MCF 10A (cell line): ENCODE data around the gene MACC1. TPM values are rescaled to one million over a fixed set of nuclear protein-coding genes. Genes with fewer than 3 reads are reported as not detected.

Experiments
- BruUV-seq: library from RNA; stranded (reverse); fragments of 400-500 nt; replicated peaks from 2 replicates; lab custom pipeline; 2021; lab: Mats Ljungman, UMichigan
- CTCF ChIA-PET: fragments of 300-600 bp; sonication (Branson Sonifier 250); formaldehyde crosslinking; extraction: SDS; loops from one replicate; lab custom pipeline; 2021; ENCODE audit warnings: antibody characterized with exemption, inconsistent platforms; lab: Yijun Ruan, JAX
- POLR2A ChIA-PET: fragments of 300-600, 350-650 bp; sonication (Branson Sonifier 250); formaldehyde crosslinking; extraction: SDS; loops from one replicate; lab custom pipeline; 2020; ENCODE audit warnings: antibody characterized with exemption, inconsistent platforms; lab: Yijun Ruan, JAX
- DNase-seq: peaks from one replicate; pipeline ENCODE4 v3.0.0-alpha.2; 2018; ENCODE audit not compliant: unreplicated experiment
- H3K27ac Mint-ChIP-seq: one replicate; pipeline ENCODE4 v1.8.0; 2022; ENCODE audit warnings: mild to moderate bottlenecking, low read depth, mixed read lengths; ENCODE audit not compliant: unreplicated experiment
- H3K27me3 Mint-ChIP-seq: one replicate; pipeline ENCODE4 v1.8.0; 2022; ENCODE audit warnings: mixed read lengths; ENCODE audit not compliant: insufficient read depth, unreplicated experiment
- H3K36me3 Mint-ChIP-seq: one replicate; pipeline ENCODE4 v1.8.0; 2022; ENCODE audit warnings: mild to moderate bottlenecking, moderate library complexity, mixed read lengths; ENCODE audit not compliant: insufficient read depth, unreplicated experiment
- H3K4me1 Mint-ChIP-seq: one replicate; pipeline ENCODE4 v1.8.0; 2022; ENCODE audit warnings: mixed read lengths; ENCODE audit not compliant: insufficient read depth, unreplicated experiment
- H3K4me3 Mint-ChIP-seq: one replicate; pipeline ENCODE4 v1.8.0; 2022; ENCODE audit warnings: mild to moderate bottlenecking, moderate library complexity, mixed read lengths; ENCODE audit not compliant: unreplicated experiment
- H3K9me3 Mint-ChIP-seq: one replicate; pipeline ENCODE4 v1.8.0; 2022; ENCODE audit warnings: mixed read lengths; ENCODE audit not compliant: unreplicated experiment
- intact Hi-C: fragments of 100-400 bp; cut with micrococcal nuclease; formaldehyde crosslinking; loops from 2 replicates; pipeline ENCODE4 v1.14.1; 2022
- total RNA-seq: library from RNA; stranded (reverse); gene quantifications from 2 replicates; pipeline ENCODE4 v1.2.3, GENCODE V29; 2022
- TF ChIP-seq, protein P1 (sequence below): fragments of 200-600 bp; IDR thresholded peaks from one replicate; pipeline ENCODE4 v1.8.0; 2022; ENCODE audit warnings: antibody characterized with exemption, mild to moderate bottlenecking; ENCODE audit not compliant: unreplicated experiment

The MACC1 gene
- total RNA-seq, 1 experiment from 2014 or later = 0.14 TPM

- no peak for DNase-seq
- Mint-ChIP-seq H3K27me3 (no peaks in the 10 kb centered on the region), H3K4me1 (no peaks in the 10 kb centered on the region), H3K36me3 (no peaks in the 10 kb centered on the region), H3K4me3 (no peak overlapping the region), H3K27ac (no peak overlapping the region), H3K9me3 (no peaks in the 10 kb centered on the region)
- intact Hi-C loops = no loop called here
- TF ChIP-seq, protein P1, sequence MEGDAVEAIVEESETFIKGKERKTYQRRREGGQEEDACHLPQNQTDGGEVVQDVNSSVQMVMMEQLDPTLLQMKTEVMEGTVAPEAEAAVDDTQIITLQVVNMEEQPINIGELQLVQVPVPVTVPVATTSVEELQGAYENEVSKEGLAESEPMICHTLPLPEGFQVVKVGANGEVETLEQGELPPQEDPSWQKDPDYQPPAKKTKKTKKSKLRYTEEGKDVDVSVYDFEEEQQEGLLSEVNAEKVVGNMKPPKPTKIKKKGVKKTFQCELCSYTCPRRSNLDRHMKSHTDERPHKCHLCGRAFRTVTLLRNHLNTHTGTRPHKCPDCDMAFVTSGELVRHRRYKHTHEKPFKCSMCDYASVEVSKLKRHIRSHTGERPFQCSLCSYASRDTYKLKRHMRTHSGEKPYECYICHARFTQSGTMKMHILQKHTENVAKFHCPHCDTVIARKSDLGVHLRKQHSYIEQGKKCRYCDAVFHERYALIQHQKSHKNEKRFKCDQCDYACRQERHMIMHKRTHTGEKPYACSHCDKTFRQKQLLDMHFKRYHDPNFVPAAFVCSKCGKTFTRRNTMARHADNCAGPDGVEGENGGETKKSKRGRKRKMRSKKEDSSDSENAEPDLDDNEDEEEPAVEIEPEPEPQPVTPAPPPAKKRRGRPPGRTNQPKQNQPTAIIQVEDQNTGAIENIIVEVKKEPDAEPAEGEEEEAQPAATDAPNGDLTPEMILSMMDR = no peak
- CTCF ChIA-PET = interaction anchor here (0.9 kb wide), 1 partner anchor 357 kb away, joined by 5 read pairs; no protein-coding TSS in a partner anchor
- no TSS peak for BruUV-seq
- POLR2A ChIA-PET = no interaction called here
Observed at GRCh38 chr7:20113427-20114027, 103.7 kb downstream of the MACC1 start.

GRCh38 chr7:20112696-20113095 lies 104.5 kb downstream of the MACC1 start:
- ChIA-PET CTCF (no interaction called here), POLR2A (interaction anchor here (0.6 kb wide), 1 partner anchor 137 kb away, joined by 3 read pairs; no protein-coding TSS in a partner anchor)
- Mint-ChIP-seq H3K9me3 (no peaks in the 10 kb centered on the region), H3K27ac (no peak overlapping the region), H3K4me1 (no peaks in the 10 kb centered on the region), H3K27me3 (no peaks in the 10 kb centered on the region), H3K4me3 (no peak overlapping the region), H3K36me3 (no peaks in the 10 kb centered on the region)
- TF ChIP-seq, protein P1 = no peak
- intact Hi-C loops = no loop called here
- no TSS peak for BruUV-seq
- no peak for DNase-seq

- Mint-ChIP-seq H3K27ac (no peak overlapping the region), H3K9me3 (no peaks in the 10 kb centered on the region), H3K4me3 (no peak overlapping the region), H3K36me3 (no peaks in the 10 kb centered on the region), H3K4me1 (no peaks in the 10 kb centered on the region), H3K27me3 (no peaks in the 10 kb centered on the region)
- BruUV-seq = no TSS peak
- DNase-seq = no peak
- TF ChIP-seq, protein P1 = no peak
- intact Hi-C loops = no loop called here
- ChIA-PET POLR2A (no interaction called here), CTCF (no interaction called here)
Observed at GRCh38 chr7:20111821-20112542, 105.2 kb downstream of the MACC1 start.

GRCh38 chr7:20107582-20107981 lies 109.6 kb downstream of the MACC1 start:
- no peaks in the 10 kb centered on the region for H3K4me1 Mint-ChIP-seq
- no peaks in the 10 kb centered on the region for H3K27me3 Mint-ChIP-seq
- intact Hi-C loops = no loop called here
- H3K4me3 Mint-ChIP-seq = no peak overlapping the region
- no peak for DNase-seq
- CTCF ChIA-PET = no interaction called here
- TF ChIP-seq, protein P1 = no peak
- POLR2A ChIA-PET = no interaction called here
- no peaks in the 10 kb centered on the region for H3K9me3 Mint-ChIP-seq
- H3K36me3 Mint-ChIP-seq = no peaks in the 10 kb centered on the region
- H3K27ac Mint-ChIP-seq = no peak overlapping the region
- no TSS peak for BruUV-seq
